HG03354 (cell line): ENCODE measurements around the gene UBFD1.
A peak's percentile ranks its signal among the peaks of the same experiment; 100 is the strongest.
"Not testable (repeated sequence)": the region's sequence is repeated elsewhere in the genome, so short reads cannot be mapped to it uniquely, and the experiment has no call there.

Experiments used
- ATAC-seq: cut with Tn5 transposase; IDR thresholded peaks from one replicate; pipeline ENCODE4 v1.9.1; 2021; ENCODE audit warnings: mild to moderate bottlenecking; ENCODE audit not compliant: unreplicated experiment, poor library complexity, severe bottlenecking

Gene UBFD1

DNA sequence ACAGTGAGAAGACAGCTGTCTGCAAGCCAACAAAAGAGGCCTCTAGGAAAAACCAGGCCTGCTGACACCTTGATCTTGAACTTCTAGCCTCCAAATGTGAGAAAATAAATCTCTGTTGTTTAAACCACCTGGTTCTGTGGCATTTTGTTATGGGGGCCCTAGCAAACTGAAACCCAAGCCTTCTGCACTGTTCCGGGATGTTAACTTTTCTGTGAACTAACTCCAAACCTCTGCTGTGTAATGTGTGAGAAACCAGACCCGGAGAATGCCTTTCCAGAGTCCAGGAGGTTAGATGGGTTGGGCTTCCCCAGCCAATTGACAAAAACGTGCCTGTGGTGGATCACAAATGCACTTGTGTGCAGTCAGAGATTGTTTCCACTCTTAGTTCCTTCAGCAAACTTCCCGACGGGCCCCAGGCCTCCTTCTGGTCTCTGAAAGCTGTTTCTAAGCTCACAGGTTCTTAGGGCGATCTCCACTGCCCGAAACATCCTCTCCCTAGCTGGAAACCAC, 33.6 kb upstream of the UBFD1 start:
- no peak for ATAC-seq

DNA sequence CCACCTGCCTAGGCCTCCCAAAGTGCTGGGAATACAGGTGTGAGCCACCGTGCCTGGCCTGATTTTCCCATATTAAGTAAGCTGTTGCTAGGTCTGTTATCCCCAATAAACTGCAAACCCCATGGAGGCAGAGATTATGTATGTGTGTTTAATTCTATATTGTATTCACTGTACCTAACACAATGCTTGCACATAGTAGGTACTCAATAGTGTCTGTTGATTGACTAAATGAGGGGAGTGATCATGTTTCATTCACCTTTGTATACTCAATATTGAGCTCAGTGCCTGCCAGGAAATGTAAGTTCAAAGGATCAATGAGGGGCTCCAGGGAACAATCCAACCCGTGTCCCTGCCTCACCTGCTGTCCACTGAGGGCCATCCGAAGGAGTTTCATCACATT, 32.6 kb upstream of the UBFD1 start:
- ATAC-seq = no peak

DNA sequence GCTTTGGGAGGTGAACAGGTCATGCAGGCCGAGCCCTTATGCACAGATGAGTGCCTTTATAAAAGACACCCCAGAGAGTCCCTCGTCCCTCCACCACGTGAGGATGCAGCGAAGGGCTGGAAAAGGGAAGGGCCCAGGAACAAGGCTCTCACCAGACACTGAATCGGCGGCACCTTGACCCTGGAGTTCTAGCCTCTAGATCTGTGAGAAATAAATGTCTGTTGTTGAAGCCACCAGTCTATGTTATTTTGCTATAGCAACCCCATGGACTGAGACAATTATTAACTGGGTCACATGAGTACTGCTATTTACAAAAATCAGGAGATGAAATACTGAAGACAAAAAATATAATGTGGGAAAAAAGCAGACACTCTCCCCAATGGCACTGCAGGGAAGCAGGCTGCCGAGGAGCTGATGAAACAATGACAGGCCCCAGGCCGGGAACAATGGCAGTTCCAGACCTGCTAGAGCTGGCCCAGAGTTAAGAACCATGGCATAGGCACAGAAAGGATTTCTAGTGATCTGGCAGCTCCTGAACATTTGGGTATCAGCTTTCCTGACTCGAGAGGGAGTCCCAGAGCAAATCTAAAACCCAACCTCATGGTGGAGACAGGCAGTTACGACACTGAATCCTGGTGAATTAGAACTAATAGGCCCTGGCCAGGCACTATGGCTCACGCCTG, 29.4 kb upstream of the UBFD1 start:
- ATAC-seq = no peak

DNA sequence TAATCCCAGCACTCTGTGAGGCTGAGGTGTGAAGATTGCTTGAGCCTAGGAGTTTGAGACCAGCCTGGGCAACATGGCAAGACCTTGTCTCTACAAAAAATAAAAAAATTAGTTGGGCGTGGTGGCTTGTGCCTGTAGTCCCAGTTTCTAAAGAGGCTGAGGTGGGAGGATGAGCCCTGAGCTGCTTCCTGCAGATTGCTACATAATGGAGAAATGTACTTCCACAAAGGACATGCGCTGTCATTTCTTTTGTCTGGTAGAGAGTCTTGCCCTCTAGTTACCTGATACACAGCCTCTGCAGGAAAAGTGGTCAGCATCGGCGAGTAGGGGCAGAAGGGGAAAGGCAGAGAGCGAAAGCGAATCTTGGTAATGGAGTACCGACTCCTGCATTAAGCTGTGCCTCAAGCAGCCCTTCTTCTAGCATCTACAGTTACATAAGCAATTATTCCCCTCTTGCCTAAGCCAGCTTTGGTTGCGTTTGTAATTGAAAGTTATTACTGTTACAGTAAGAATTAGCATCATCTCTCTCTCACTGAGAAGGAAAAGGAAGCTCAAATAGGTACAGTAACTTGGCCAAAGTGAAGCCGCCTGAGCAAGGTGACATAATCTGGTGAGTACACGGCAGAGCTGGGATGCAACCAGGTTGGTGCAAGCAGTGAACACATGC, 28.8 kb upstream of the UBFD1 start:
- ATAC-seq = no peak

DNA sequence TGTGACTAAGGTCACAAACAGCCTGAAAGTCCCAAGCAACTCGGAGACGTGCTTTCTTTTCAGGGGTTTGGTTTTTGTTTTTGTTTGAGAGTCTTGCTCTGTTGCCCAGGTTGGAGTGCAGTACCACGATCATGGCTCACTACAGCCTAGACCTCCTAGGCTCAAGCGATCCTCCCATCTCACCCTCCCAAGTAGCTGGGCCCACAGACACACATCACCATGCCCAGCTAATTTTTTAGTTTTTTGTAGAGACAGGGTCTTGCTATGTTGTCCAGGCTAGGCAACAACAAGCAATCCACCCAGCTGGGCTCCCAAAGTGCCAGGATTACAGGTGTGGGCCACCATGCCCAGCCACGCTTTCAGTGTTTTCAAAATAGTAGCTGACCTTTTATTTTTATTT, 27.5 kb upstream of the UBFD1 start:
- no peak for ATAC-seq

DNA sequence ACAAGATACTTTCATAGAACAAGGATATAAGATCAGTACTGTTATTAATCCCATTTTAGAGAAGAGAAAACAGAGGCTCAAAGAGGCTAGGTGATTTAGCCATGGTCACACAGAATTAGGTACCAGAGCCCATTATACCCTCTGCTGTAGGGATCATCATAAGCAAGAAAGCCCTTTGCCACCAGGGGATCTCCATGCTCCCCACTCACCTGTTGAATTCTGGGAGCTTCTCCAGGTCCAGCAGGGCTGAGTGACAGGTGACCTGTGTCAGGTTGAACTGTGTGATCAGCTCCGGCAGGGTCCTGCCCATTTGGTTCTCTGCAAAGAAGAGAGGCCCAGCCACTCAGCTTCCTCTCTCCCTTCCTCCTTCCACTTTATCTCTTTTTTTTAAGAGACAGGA, 25.1 kb upstream of the UBFD1 start:
- ATAC-seq = no peak

DNA sequence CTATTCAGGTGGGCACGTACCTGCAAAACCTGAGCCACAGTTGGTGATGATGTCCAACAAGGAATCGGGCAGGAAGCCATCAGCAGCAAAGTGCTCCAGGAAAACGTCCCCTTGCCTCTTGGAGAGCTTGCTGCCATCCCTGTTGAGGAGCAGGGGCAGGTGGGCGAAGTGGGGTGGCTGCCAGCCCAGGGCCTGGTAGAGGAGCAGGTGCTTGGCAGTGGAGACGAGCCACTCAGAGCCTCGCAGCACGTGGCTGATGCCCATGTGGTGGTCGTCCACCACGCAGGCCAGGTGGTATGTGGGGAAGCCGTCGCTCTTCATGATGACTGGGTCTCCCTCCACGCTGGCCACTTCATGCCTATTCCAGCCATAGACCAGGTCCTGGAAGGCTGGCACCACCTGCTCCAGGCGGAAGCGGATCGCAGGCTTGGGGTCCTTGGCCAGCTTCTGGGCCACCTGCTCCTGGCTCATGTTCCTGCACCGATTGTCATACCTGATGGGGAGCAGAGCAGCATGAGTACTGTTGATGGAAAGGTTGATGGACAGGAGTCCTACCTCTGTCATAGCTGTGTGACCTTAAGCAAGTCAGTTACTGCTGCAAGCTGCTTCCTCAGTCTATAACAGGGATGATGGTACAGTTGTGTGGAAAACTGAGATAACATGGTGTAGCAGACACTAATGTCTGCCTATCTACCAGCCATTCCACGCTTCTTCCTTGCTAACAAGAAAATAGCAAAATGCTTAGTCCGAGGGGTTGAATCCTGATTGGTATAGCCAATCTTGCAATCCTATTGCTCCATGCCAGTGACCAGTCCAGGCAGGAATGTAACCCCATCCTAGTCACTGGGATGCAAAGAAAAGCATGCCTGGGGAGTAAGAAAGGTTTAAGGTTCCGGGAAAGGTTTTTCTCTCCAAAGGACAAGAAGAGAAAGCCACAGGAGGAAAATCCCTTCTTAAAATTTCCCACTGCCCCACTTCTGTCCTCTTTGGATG, 22.4 kb upstream of the UBFD1 start:
- ATAC-seq = no peak

DNA sequence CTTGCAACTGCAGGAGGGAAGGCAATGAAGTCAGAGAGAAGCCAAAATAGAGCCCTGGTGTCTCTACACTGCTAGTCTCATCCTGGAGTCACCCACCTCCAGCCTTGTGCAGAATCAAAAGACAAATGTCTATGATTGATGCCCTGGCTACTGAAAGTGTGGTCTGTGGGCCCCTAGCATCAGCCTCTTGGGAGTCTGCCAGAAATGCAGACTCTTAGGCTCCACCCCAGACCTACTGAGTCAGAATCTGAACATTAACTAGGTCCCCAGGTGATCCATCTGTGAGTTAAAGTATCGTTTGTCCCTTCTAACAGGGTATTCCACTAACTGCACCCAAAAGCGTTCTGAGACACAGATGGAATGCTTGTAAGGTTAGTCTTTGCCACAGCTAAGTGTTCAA, 21.6 kb upstream of the UBFD1 start:
- ATAC-seq = no peak

DNA sequence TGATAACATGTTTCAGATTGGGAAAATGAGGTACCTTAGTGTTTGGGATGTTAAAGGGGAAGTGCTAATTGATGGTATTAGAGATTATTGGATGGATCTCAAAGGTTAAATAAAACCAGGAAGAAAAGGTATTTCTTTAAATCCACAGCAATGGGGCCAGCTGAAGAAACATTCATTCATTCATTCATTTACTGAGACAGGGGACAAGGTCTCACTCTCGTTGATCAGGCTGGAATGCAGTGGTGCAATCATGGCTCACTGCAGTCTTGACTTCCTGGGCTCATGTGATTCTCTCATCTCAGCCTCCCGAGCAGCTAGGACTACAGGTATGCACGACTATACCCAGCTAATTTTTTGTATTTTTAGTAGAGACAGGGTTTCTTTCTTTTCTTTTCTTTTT, 20.1 kb upstream of the UBFD1 start:
- no peak for ATAC-seq

DNA sequence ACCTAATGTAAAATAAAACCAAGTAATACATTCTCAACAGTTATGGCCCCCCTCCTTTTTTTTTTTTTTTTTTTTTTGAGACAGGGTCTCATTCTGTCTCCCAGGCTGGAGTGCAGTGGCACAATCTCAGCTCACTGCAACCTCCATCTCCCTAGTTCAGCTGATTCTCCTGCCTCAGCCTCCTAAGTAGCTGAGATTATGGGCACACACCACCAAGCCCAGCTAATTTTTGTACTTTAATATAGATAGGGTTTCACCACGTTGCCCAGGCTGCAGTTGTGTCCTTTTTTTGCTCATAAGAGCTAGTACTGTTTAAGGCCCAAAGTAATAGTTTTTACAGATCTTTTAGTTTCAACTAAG, 18.6 kb upstream of the UBFD1 start:
- ATAC-seq = no peak

DNA sequence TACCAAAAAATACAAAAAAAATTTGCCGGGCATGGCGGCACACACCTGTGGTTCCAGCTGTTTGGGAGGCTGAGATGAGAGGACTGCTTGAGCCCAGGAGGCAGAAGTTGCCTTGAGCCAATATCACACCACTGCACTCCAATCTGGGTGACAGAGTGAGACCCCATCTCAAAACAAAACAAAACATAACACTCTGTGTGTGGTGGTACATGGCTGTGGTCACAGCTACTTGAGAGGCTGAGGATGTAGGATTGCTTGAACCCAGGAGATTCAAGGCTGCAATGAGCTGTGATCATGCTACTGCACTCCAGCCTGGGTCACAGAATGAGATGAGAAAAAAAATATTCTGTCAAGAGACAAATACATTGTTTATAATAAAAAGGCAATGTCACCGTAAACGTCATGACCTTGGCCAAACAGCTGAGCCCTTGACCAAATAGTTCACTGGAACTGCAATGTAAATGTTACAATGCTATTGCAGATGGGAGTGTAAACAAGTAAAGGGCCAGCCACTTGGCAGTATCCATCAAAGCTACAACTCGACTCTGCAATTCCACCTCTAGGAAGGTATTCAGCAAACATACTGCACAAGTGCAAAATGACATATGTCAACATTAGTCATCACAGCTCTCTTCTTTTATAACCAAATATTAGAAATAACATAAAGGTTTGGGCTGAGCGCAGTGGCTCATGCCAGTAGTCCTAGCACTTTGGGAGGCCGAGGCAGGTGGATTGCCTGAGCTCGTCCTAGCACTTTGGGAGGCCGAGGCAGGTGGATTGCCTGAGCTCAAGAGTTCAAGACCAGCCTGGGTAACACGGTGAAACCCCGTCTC, 17.3 kb upstream of the UBFD1 start:
- ATAC-seq = no peak

DNA sequence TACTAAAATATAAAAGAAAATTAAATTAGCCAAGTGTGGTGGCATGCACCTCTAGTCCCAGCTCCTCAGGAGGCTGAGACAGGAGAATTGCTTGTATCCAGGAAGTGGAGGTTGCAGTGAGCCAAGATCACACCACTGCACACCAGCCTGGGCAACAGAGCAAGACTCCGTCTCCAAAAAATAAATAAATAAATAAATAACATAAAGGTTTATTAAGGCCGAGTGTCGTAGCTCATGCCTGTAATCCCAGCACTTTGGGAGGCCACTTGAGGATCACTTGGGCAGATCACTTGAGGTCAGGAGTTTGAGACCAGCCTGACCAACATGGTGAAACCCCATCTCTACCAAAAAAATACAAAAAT, 16.7 kb upstream of the UBFD1 start:
- not testable (repeated sequence) for ATAC-seq

DNA sequence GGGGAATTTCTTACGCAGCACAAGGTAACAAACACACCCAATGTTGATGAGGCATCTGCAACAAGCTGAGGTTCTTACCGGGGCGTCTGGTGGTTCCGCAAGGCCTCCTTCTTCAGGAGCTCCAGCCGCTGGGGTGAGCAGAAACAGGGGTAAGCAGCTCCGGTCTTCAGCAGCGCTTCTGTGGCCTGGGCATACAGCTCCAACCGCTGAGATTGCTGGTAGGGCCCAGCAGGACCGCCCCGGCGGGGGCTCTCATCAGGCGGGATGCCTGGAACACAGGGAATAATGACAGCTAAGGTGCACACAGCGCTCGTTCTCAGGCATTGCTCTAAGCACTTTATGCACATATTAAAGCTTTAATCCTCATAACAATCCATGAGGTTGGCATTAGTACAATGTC, 13.1 kb upstream of the UBFD1 start:
- no peak for ATAC-seq

DNA sequence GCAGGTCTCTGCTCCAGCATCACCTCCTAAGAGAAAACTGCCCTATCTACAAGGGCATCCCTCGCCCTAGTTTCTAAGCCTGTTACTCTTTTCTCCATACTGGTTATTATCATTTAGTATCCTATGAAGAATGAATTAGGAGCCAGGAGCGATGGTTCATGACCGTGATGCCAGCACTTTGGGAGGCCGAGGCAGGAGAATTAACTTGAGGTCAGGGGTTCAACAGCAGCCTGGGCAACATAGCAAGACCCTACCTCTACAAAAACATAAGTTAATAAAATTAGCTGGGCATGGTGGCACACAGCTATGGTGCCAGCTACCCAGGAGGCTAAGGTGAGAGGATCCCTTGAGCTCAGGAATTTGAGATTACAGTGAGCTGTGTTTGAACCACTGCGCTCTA, 7.6 kb upstream of the UBFD1 start:
- ATAC-seq = no peak

DNA sequence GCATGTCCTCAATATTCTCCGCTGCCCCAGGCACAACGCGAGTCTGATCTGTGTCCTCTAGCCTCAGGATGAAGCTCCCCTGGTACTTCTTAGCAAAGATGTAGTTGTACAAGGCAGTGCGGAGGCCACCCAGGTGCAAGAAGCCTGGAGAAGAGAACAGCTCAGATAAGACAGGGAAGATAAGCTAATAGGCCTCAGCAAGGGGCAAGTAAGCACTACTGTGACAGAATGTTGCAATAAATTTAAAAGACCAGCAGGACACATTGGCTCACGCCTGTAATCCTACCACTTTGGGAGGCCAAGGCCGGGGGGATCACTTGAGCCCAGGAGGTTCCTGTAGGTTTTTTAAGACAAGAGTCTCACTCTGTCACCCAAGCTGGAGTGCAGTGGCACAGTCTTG, 5.4 kb upstream of the UBFD1 start:
- no peak for ATAC-seq

DNA sequence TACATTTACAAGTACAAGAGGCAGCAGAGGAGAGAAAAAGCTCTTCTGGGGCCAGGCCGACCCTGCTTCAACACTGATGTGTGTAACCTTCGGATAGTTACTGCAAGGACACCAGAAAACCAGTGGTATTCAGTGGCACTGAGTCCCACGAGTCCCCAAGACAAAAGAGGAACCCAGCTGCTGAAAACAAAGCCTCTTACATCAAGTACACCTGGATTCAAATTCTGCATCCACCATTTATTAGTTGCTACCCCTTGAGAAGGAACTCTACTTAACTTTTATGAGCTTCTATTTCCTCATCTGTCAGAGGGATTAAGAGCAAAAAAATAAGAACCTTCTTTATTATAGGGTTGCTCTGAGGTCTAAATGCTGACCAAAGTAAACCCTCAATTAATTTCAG, 3.0 kb upstream of the UBFD1 start:
- no peak for ATAC-seq

DNA sequence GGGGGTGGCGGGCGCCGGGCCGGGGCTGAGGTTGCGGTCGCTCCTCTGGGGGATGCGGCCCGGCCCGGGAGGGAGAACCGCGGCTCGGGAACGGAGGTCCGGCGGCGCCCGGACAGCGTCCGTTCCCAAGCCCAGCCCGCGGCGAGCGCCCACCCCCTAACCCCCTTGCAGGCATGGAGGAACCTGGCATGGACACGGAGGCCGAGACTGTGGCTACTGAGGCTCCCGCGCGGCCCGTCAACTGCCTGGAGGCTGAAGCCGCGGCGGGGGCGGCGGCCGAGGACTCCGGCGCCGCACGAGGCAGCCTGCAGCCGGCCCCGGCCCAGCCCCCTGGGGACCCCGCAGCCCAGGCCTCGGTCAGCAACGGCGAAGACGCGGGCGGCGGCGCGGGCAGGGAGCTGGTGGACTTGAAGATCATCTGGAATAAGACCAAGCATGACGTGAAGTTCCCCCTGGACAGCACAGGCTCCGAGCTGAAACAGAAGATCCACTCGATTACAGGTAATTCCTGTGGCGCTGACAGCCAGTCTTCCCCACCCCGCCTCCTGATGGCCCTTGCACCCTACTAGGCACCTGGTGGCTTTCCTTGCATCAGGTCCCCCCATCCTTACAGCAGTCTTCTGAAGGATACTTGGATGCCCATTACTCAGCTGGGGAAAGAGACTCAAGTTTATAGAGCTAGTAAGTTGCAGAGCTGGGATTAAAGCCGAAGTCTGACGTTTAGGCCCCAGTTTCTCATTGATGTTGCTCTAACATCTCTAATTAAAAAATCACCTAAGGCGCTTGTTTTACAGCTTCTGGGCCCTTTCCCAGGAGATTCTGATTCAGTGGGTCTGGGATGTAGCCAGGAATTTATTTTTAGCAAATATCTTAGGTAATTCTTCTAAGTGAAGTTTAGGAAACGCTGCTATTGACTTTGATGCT, 514 bp downstream of the UBFD1 start:
- ATAC-seq = peak; percentile 15

DNA sequence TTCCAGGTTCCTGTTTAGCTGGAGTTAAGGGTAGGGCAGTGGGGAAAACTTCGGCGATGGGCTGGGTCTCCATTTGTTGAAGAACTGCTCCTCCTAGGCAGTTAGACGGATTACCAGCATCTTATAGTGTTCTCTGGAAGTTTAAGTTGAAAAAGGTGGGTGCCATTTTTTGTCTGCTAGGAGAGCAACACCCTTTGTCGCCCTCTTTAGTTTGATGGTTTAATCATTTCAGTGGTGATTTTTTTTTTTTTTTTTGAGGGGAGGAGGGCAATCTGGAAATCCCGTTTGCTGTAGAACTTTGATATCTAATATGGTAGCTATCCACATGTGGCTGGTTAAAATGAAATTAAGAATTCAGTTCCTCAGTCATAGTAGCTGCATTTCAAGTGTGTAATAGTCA, 4.1 kb downstream of the UBFD1 start:
- no peak for ATAC-seq

DNA sequence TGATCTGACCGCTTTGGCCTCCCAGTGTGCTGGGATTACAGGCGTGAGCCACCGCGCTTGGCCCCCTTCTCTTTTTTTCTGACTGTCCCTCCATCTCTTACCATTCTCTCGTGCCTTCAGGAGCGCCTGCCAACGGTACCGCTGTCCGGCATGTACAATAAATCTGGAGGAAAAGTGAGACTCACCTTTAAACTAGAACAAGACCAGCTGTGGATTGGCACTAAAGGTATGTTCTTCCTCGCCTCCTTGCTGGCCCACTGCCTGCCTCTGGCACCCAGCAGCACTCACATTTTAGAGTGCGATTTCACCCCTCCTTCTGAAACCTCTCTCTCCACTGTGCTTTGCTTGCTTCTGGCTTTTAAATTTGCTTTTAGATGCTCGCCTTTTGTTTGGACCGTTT, 5.0 kb downstream of the UBFD1 start:
- ATAC-seq = no peak
